ENCODE measurements around the gene GFOD1.
A peak's percentile ranks its signal among the peaks of the same experiment; 100 is the strongest.

Gene GFOD1

GRCh38 chr6:13355043-13355945, 132.1 kb downstream of the GFOD1 start:
- DNase-seq (ENCODE audit: low read depth) = peak; percentile 97
- TF ChIP-seq CTCF (conservative IDR thresholded peaks at IDR 0.05; ENCODE audit: low read depth, low read length) = no peak

GRCh38 chr6:13354331-13355042, 132.9 kb downstream of the GFOD1 start:
- peak; percentile 67 for DNase-seq (ENCODE audit: low read depth)
- TF ChIP-seq CTCF (conservative IDR thresholded peaks at IDR 0.05; ENCODE audit: low read depth, low read length) = no peak
- H3K4me3 ChIP-seq (ENCODE audit: low read depth, low read length) = no peak overlapping the region

More at GRCh38 chr6:13355043-13355945, 132.1 kb downstream of the GFOD1 start:
- no peak overlapping the region for H3K4me3 ChIP-seq (ENCODE audit: low read depth, low read length)

- TF ChIP-seq CTCF (conservative IDR thresholded peaks at IDR 0.05; ENCODE audit: low read depth, low read length) = no peak
- no peak for DNase-seq (ENCODE audit: low read depth)
- no peak overlapping the region for H3K4me3 ChIP-seq (ENCODE audit: low read depth, low read length)
Observed at GRCh38 chr6:13352165-13352564, 135.2 kb downstream of the GFOD1 start.

GRCh38 chr6:13351271-13351670, 136.1 kb downstream of the GFOD1 start:
- TF ChIP-seq CTCF (conservative IDR thresholded peaks at IDR 0.05; ENCODE audit: low read depth, low read length) = no peak
- DNase-seq (ENCODE audit: low read depth) = no peak

GRCh38 chr6:13349811-13350506, 137.4 kb downstream of the GFOD1 start:
- DNase-seq (ENCODE audit: low read depth) = no peak
- no peak for TF ChIP-seq CTCF (conservative IDR thresholded peaks at IDR 0.05; ENCODE audit: low read depth, low read length)

More at GRCh38 chr6:13351271-13351670, 136.1 kb downstream of the GFOD1 start:
- H3K4me3 ChIP-seq (ENCODE audit: low read depth, low read length) = no peak overlapping the region

GRCh38 chr6:13348334-13349113, 138.9 kb downstream of the GFOD1 start:
- H3K4me3 ChIP-seq (ENCODE audit: low read depth, low read length) = no peak overlapping the region
- TF ChIP-seq CTCF (conservative IDR thresholded peaks at IDR 0.05; ENCODE audit: low read depth, low read length) = no peak
- no peak for DNase-seq (ENCODE audit: low read depth)

More at GRCh38 chr6:13349811-13350506, 137.4 kb downstream of the GFOD1 start:
- H3K4me3 ChIP-seq (ENCODE audit: low read depth, low read length) = no peak overlapping the region

Measured in choroid plexus epithelial cell (primary cell).